Activated T-helper 17 cell treated with anti-CD3 and anti-CD28 coated beads, Interleukin-2, amount 50 U/mL, for 72 hours (primary cell): Measurements from ENCODE around the gene RAB36. TPM values are rescaled to one million over a fixed set of nuclear protein-coding genes. Genes with fewer than 3 reads are reported as not detected.

Source experiments
- ATAC-seq: fragments of 150-1000 bp; cut with Tn5 transposase; replicated peaks from 2 replicates; pipeline ENCODE4 v1.10.0; 2021; ENCODE audit warnings: mild to moderate bottlenecking, moderate library complexity
- H3K27ac Mint-ChIP-seq: one replicate; pipeline ENCODE4 v1.8.0; 2022; ENCODE audit warnings: mixed read lengths
- H3K27me3 Mint-ChIP-seq: one replicate; pipeline ENCODE4 v1.8.0; 2022; ENCODE audit warnings: mixed read lengths
- H3K36me3 Mint-ChIP-seq: one replicate; pipeline ENCODE4 v1.8.0; 2022; ENCODE audit warnings: low read depth, mild to moderate bottlenecking, mixed read lengths
- H3K4me1 Mint-ChIP-seq: one replicate; pipeline ENCODE4 v1.8.0; 2022; ENCODE audit warnings: mixed read lengths
- H3K4me3 Mint-ChIP-seq: one replicate; pipeline ENCODE4 v1.8.0; 2022; ENCODE audit warnings: mild to moderate bottlenecking, mixed read lengths
- H3K9me3 Mint-ChIP-seq: one replicate; pipeline ENCODE4 v1.8.0; 2022; ENCODE audit warnings: mixed read lengths
- total RNA-seq, 2 donors: library from RNA; stranded (reverse); gene quantifications; one replicate each; pipeline ENCODE4 v1.2.3, GENCODE V29; 2022

Gene RAB36
- total RNA-seq, 2 donors from 2014 or later = 0.61 to 0.80 TPM

DNA sequence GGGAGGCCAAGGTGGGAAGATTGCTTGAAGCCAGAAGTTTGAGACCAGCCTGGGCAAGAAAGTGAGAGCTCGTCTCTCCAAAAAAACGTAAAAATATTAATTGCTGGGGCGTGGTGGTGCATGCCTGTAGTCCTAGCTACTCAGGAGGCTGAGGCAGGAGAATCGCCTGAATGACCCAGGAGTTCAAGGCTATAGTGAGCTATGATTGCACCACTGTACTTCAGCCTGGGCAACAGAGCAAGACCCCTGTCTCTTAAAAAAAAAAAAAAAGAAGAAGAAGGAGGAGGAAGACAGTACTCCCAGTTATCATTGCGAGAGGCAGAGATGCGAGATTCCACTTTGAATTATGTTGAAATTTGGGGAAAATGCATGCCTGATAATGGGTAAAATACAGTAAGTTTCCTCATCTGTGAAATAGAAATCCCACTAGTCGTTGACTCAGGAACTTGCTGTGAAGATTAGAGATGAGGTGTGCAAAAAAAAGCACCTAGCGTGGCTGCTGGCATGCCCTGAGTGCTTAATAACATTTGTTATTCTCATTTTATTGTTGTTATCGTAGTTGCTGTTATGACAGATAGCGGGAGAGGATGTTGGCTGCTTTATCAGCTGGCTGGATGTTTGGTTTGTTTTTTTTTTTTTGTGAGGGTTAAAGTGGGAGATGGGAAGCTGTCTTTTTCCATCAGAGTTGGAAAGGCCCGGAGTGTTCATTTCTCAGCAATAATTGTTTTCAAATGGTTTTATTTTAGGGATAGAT is 68.5 kb downstream of the RAB36 start:
- H3K4me3 Mint-ChIP-seq = peak overlapping the region; percentile 28
- H3K27me3 Mint-ChIP-seq = no peaks in the 10 kb centered on the region
- H3K27ac Mint-ChIP-seq = peak overlapping the region; percentile 87
- H3K36me3 Mint-ChIP-seq = peaks cover 5% of the 10 kb centered on the region
- ATAC-seq = no peak
- H3K9me3 Mint-ChIP-seq = no peaks in the 10 kb centered on the region
- H3K4me1 Mint-ChIP-seq = peaks cover 53% of the 10 kb centered on the region

Other genes starting within 250 kb of the RAB36 start
- 1 to 10 TPM in 1 of 2 donors, under 1 TPM in 1; 0.37 to 2.0 TPM for gene GNAZ, start 75.0 kb upstream of the RAB36 start, total RNA-seq
- gene RSPH14, start 3.5 kb upstream of the RAB36 start, total RNA-seq = not detected
- 10 to 100 TPM; 43.3 to 50.3 TPM for gene BCR, start 35.0 kb downstream of the RAB36 start, total RNA-seq